GM13977 (cell line): ENCODE measurements around the gene LAMA3.
A peak's percentile ranks its signal among the peaks of the same experiment; 100 is the strongest.

Experiments used
- DNase-seq: peaks from one replicate; pipeline ENCODE4 v3.0.0; 2012; ENCODE audit warnings: low spot score
- CTCF ChIP-seq: IDR thresholded peaks from 2 replicates; pipeline ENCODE4 v1.5.1; 2012; ENCODE audit warnings: mild to moderate bottlenecking, control low read depth; ENCODE audit not compliant: insufficient read depth; ENCODE audit errors: extremely low read depth, missing control alignments
- in situ Hi-C: fragments of 300-500 bp; cut with MboI; formaldehyde crosslinking; loops from one replicate; pipeline ENCODE4 v1.12.0; 2022; ENCODE audit warnings: low sequenced_read_pairs, low pct_unique_long_range_greater_than_20kb, mixed read lengths, inconsistent platforms; ENCODE audit not compliant: unreplicated experiment

Gene LAMA3

GRCh38 chr18:23799540-23799939, 110.3 kb downstream of the LAMA3 start:
- no peak for DNase-seq
- TF ChIP-seq CTCF = no peak

GRCh38 chr18:23800902-23801301, 111.6 kb downstream of the LAMA3 start:
- TF ChIP-seq CTCF = no peak
- in situ Hi-C loops = loop anchor here (25.0 kb wide), 2 partner anchors 164 to 289 kb away; partner anchors contain the start of gene RMC1
- no peak for DNase-seq

More at GRCh38 chr18:23799540-23799939, 110.3 kb downstream of the LAMA3 start:
- in situ Hi-C loops = no loop called here

- DNase-seq = no peak
- TF ChIP-seq CTCF = no peak
- in situ Hi-C loops = loop anchor here (25.0 kb wide), 2 partner anchors 166 to 291 kb away; partner anchors contain the start of gene RMC1
Measured at GRCh38 chr18:23802817-23803216, 113.6 kb downstream of the LAMA3 start.

- in situ Hi-C loops = loop anchor here (25.0 kb wide), 2 partner anchors 166 to 291 kb away; partner anchors contain the start of gene RMC1
- no peak for TF ChIP-seq CTCF
- no peak for DNase-seq
Measured at GRCh38 chr18:23803755-23804154, 114.5 kb downstream of the LAMA3 start.

GRCh38 chr18:23805898-23806297, 116.6 kb downstream of the LAMA3 start:
- TF ChIP-seq CTCF = no peak
- no peak for DNase-seq
- in situ Hi-C loops = loop anchor here (25.0 kb wide), 2 partner anchors 169 to 294 kb away; partner anchors contain the start of gene RMC1

GRCh38 chr18:23809415-23809814, 120.2 kb downstream of the LAMA3 start:
- TF ChIP-seq CTCF = no peak
- no peak for DNase-seq
- in situ Hi-C loops = loop anchor here (25.0 kb wide), 2 partner anchors 172 to 297 kb away; partner anchors contain the start of gene RMC1

- TF ChIP-seq CTCF = no peak
- in situ Hi-C loops = loop anchor here (25.0 kb wide), 2 partner anchors 173 to 298 kb away; partner anchors contain the start of gene RMC1
- DNase-seq = peak; percentile 16
Measured at GRCh38 chr18:23810396-23810795, 121.1 kb downstream of the LAMA3 start.
